Muscle layer of duodenum (tissue), 2 donors: Measurements from ENCODE around the gene SH3YL1.

ENCODE experiments used
- H3K27ac ChIP-seq: one replicate; pipeline ENCODE4 v1.7.0; 2013; ENCODE audit warnings: mild to moderate bottlenecking, low read length
- H3K27me3 ChIP-seq: one replicate; pipeline ENCODE4 v1.7.0; 2013; ENCODE audit warnings: low read depth, mild to moderate bottlenecking, control low read depth, low read length
- H3K36me3 ChIP-seq, 2 donors: one replicate each; pipeline ENCODE4 v1.7.0; 2013; ENCODE audit warnings: low read length in 2 of 2, control low read depth in 1 of 2, mild to moderate bottlenecking in 1 of 2; ENCODE audit not compliant: insufficient read depth in 2 of 2, control insufficient read depth in 1 of 2
- H3K4me1 ChIP-seq, 2 donors: one replicate each; pipeline ENCODE4 v1.7.0; 2013; ENCODE audit warnings: low read length in 2 of 2, mild to moderate bottlenecking in 2 of 2, control low read depth in 1 of 2, moderate library complexity in 1 of 2; ENCODE audit not compliant: insufficient read depth in 2 of 2, control insufficient read depth in 1 of 2
- H3K4me3 ChIP-seq, 2 donors: one replicate each; pipeline ENCODE4 v1.7.0; 2013; ENCODE audit warnings: low read length in 2 of 2, low read depth in 1 of 2, mild to moderate bottlenecking in 1 of 2
- H3K9me3 ChIP-seq, 2 donors: one replicate each; pipeline ENCODE4 v1.7.0; 2013; ENCODE audit warnings: low read length in 2 of 2, control low read depth in 1 of 2, mild to moderate bottlenecking in 1 of 2; ENCODE audit not compliant: control insufficient read depth in 1 of 2
- donor health status: healthy.

SH3YL1 gene

GRCh38 chr2:287911-288757, 24.3 kb upstream of the SH3YL1 start, which contains the start of gene ALKAL2:
Gene ALKAL2 (minus strand): TSS chr2:288091. CDS start chr2:287835, 256 bp downstream.
- H3K27ac ChIP-seq = no peak within 1 kb of the TSS
- H3K4me1 ChIP-seq = peaks cover 0 to 29% of the 10 kb centered on the region in 2 donors
- H3K4me3 ChIP-seq = peak within 1 kb of the TSS in 1 of 2 donors; percentile 53
- no peaks in the 10 kb centered on the region for H3K36me3 ChIP-seq
- H3K27me3 ChIP-seq = no peaks in the 10 kb centered on the region
- no peaks in the 10 kb centered on the region for H3K9me3 ChIP-seq

DNA sequence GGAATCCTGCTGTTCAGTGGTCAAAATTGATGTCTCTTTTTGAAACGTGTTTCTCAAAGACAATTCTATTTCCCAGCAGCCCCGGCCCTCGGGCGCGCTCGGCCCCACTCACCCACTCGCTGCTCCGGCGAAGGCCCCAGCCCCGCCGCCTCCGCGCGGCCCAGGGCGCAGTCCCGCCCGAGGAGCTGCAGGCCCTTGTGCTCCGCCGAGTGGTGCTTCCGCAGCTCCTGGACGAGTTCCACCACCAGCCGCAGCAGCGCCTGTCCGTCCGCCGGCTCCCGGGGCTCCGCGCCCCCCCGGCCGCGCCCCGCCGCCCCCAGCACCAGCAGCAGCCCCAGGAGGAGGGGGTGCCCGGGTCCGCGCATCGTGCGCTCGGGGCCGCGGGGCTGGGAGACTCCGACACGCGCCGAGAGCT, 23.6 kb upstream of the SH3YL1 start:
- no peaks in the 10 kb centered on the region for H3K9me3 ChIP-seq

GRCh38 chr2:286774-287392, 23.1 kb upstream of the SH3YL1 start:
- Histone ChIP-seq H3K27ac (no peak overlapping the region), H3K27me3 (no peaks in the 10 kb centered on the region), H3K36me3 (peaks cover 4 to 5% of the 10 kb centered on the region in 2 donors), H3K4me1 (peaks cover 0 to 29% of the 10 kb centered on the region in 2 donors), H3K4me3 (peak overlapping the region in 1 of 2 donors; percentile 53), H3K9me3 (no peaks in the 10 kb centered on the region)

More for the DNA sequence above, 23.6 kb upstream of the SH3YL1 start:
- Histone ChIP-seq H3K4me1 (peaks cover 0 to 29% of the 10 kb centered on the region in 2 donors), H3K36me3 (no peaks in the 10 kb centered on the region), H3K27me3 (no peaks in the 10 kb centered on the region), H3K27ac (no peak overlapping the region), H3K4me3 (peak overlapping the region in 1 of 2 donors; percentile 53)

DNA sequence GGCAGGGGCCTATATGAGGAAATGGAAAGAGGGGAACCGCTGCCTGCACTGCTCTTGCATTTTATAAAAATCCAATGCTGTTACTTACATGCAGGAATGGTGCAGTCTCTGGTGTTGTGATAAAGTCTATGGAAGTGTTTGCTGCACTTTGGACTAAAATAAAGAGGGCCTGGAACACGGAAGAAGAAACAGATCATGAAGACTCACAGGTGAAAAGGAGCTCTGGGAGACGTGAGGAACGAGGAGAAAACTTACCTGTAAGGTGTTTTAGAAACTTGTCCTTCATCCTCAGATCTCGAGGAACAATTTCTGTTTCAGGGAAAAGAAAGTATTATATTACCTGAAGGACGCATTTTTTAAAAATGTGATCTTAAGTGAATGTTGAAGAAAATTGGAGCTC, 22.2 kb upstream of the SH3YL1 start:
- no peak overlapping the region for H3K27ac ChIP-seq
- H3K27me3 ChIP-seq = no peaks in the 10 kb centered on the region
- peaks cover 0 to 29% of the 10 kb centered on the region in 2 donors for H3K4me1 ChIP-seq
- H3K9me3 ChIP-seq = no peaks in the 10 kb centered on the region
- H3K36me3 ChIP-seq = peaks cover 6 to 12% of the 10 kb centered on the region in 2 donors
- H3K4me3 ChIP-seq = no peak overlapping the region

DNA sequence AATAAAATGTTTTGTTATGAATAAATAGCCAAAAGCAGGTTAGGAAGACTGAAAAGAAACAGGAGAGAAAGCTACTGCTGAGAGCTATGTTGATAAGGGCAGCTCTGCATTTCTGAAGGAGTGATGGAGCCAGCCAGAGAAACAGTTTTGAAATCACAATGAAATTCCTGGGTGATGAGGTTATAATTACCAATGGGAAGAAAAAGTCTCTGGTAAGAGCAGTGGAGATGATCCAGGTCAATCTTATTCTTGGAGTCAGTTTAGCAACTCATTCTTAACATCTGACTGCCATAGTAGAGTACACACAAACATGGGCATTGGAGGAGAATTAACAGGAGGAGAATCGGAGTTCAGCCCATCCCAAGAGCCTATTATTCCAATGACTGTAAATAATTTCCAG, 21.7 kb upstream of the SH3YL1 start:
- peaks cover 0 to 29% of the 10 kb centered on the region in 2 donors for H3K4me1 ChIP-seq
- H3K4me3 ChIP-seq = no peak overlapping the region
- H3K36me3 ChIP-seq = peaks cover 10 to 17% of the 10 kb centered on the region in 2 donors
- H3K27ac ChIP-seq = no peak overlapping the region
- no peaks in the 10 kb centered on the region for H3K27me3 ChIP-seq
- H3K9me3 ChIP-seq = no peaks in the 10 kb centered on the region

DNA sequence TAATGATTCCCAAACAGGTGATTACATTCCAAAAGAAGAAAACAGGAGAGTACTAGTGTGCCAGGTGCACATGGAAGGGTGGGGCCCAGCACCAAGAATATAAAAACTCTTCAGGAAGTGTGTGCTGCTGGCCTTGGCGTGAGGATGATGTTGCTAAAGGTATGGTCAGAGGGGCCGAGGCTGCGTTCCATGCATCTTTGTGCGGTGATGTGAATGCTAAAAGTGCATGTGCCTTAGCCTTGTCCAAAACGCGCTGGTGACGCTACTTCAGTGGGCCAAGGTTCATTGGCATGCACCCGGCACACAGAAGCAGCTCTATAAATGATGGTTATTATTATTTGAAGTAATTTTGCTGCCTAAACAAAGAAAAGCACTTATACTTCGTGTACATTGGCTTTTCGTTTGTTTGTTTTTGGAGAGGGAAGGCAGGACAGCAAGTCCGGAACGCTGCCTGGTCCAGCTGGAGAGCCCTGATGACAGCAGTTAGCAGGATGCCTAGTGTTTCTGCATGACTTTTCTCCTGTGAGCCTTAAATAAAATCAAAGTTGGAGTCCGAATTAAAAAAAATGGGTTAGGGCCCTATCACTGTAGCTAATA, 21.2 kb upstream of the SH3YL1 start:
- Histone ChIP-seq H3K4me3 (no peak overlapping the region), H3K27me3 (no peaks in the 10 kb centered on the region), H3K27ac (no peak overlapping the region), H3K9me3 (no peaks in the 10 kb centered on the region), H3K36me3 (peaks cover 15 to 22% of the 10 kb centered on the region in 2 donors), H3K4me1 (peaks cover 0 to 26% of the 10 kb centered on the region in 2 donors)

DNA sequence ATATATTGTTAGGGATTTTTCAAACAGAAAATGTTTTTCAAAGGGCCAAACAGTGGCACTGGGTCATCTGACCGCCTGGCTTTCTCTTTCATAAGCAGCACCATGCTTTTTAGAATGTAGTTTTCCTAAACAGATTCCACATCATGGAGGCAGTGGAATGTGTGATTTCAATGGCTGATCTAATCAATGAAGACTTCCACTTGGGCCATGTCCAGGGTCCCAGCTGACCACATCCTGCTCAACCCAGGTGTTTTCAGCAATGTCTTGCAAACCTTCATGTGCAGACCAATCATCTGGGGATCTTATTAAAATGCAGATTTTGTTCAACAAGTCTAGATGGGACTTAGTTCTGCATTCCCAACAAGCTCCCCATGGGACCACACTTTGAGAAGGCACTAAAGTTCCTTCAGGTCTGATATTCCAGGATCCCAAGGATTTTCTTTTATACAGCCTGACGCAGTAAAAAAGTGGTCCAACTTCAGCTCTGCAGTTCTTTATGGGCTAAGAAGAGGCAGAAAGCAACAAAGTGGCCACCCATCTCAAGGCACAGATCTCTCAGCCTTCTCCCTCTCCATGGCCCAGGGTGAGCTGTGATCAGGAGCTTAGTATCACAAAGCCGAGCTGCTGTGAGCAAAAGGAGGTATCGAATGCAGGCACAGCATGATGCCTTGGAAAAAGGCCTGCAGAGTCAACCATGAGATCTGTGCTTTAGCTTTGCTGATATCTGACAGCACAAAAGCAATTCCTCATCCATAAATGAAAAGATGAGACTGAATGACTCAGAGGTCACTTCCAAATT, 20.4 kb upstream of the SH3YL1 start:
- H3K4me3 ChIP-seq = no peak overlapping the region
- no peaks in the 10 kb centered on the region for H3K9me3 ChIP-seq
- H3K27me3 ChIP-seq = no peaks in the 10 kb centered on the region
- H3K27ac ChIP-seq = no peak overlapping the region
- peaks cover 0 to 18% of the 10 kb centered on the region in 2 donors for H3K4me1 ChIP-seq
- peaks cover 18 to 24% of the 10 kb centered on the region in 2 donors for H3K36me3 ChIP-seq

DNA sequence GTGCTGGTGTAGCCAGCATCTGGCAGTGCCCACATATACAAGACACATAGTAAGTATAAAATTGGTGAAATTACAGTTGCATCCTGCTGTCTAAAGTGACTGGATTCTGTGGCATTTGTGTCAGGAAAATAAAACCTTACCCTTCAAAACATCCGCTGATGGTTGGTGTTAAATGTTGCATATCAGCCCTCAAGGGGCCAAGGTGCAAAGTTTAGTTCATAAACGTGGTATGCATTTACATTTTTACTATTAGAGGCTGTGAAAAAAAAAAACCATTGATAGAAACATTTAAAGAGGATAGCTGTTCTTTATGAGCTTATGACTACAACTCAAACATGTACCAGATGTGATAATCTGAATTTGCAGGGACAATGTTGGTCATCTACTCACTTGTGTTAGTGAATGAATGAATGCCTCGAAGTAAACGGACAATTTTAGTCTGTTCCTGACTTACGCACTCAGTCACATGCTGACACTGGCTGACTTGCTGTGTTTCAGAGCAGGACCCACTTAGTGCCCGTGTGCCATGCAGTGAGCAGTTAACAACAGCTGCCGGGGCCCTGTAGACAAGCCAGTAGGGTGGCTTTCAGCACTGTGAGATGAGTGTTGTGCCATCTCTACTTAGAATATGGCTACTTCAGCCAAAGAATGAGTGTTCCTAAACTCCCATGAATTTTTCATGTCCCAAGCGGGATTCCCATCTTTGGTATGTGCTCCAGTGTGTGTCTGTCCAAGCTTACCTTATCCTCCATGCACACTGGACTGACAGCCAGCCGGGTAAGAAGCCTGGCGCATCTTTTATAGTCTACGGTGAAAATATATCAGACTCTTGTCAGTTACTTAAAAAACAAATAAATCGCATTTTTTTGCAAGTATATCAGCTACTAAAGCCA, 18.8 kb upstream of the SH3YL1 start:
- H3K27ac ChIP-seq = no peak overlapping the region
- H3K27me3 ChIP-seq = no peaks in the 10 kb centered on the region
- H3K9me3 ChIP-seq = no peaks in the 10 kb centered on the region
- H3K36me3 ChIP-seq = peaks cover 29 to 36% of the 10 kb centered on the region in 2 donors
- peaks cover 0 to 9% of the 10 kb centered on the region in 2 donors for H3K4me1 ChIP-seq
- H3K4me3 ChIP-seq = no peak overlapping the region

DNA sequence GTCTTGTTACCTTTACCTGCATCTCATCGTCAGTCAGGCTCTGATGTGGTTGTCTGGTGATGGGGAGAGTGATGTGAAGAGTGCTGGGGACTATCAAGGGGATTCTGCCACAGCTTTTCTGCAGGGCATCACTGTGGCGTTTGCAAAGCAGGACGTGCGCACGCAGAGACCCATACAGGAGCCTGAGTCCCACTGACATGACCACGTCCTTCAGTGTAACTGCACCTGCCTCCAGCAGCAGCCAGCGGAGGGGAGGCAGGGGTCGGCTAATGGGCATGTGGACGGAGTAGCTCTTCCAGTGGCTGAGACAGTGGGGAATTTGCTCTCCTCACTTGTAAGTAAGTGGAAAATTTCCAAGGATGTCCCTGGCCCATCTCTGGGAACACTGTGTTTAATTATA, 17.5 kb upstream of the SH3YL1 start:
- Histone ChIP-seq H3K27ac (no peak overlapping the region), H3K27me3 (no peaks in the 10 kb centered on the region), H3K4me3 (no peak overlapping the region), H3K4me1 (no peaks in the 10 kb centered on the region), H3K36me3 (peaks cover 35 to 45% of the 10 kb centered on the region in 2 donors), H3K9me3 (no peaks in the 10 kb centered on the region)

DNA sequence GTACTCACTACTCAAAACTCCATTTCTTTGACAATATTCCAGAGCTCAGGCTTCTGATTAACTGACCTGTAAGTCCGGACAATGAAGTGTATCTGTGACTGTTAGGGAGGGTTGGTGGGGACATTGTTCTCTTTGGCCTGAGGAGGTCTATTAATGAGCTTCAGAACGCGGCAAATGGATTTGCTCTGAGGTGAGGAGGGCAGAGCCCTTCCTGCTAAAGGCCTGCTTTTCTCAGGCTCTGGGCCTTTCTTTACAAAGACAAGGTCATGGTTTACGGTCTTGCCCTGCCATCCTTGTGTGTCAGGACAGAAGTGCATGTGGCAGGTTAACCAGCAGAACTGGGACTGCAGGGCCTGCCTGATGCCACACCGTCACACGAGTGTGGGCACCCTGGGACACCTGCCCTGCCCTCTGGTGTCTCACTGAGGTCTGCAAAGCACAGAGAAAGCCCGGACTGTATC, 16.8 kb upstream of the SH3YL1 start:
- H3K27me3 ChIP-seq = no peaks in the 10 kb centered on the region
- no peaks in the 10 kb centered on the region for H3K4me1 ChIP-seq
- no peaks in the 10 kb centered on the region for H3K9me3 ChIP-seq
- no peak overlapping the region for H3K27ac ChIP-seq
- H3K36me3 ChIP-seq = peaks cover 35 to 45% of the 10 kb centered on the region in 2 donors
- no peak overlapping the region for H3K4me3 ChIP-seq
